Activated CD4-positive, alpha-beta T cell treated with anti-CD3 and anti-CD28 coated beads for 36 hours (primary cell): Measurements from ENCODE around the gene AKAP8. TPM values are rescaled to one million over a fixed set of nuclear protein-coding genes. Genes with fewer than 3 reads are reported as not detected.

Source experiments
- ATAC-seq: fragments of 200-7000 bp; cut with Tn5 transposase; one replicate; pipeline ENCODE4 v1.10.0; 2021; ENCODE audit warnings: mild to moderate bottlenecking, moderate library complexity
- CTCF ChIA-PET: fragments of 350-600 bp; sonication (Branson Sonifier 250); formaldehyde crosslinking; loops from one replicate; lab custom pipeline; 2021; ENCODE audit warnings: antibody characterized with exemption; lab: Charles Lee
- POLR2A ChIA-PET: fragments of 350-600 bp; sonication (Branson Sonifier 250); formaldehyde crosslinking; loops from one replicate; lab custom pipeline; 2021; ENCODE audit warnings: antibody characterized with exemption, inconsistent platforms; lab: Charles Lee
- DNase-seq: peaks from one replicate; pipeline ENCODE4 v3.0.0-alpha.2; 2020
- H3K27ac Mint-ChIP-seq: one replicate; pipeline ENCODE4 v1.8.0; 2021; ENCODE audit warnings: mixed read lengths
- H3K27me3 Mint-ChIP-seq: one replicate; pipeline ENCODE4 v1.8.0; 2021; ENCODE audit warnings: mixed read lengths
- H3K36me3 Mint-ChIP-seq: one replicate; pipeline ENCODE4 v1.8.0; 2021; ENCODE audit warnings: low read depth, mixed read lengths
- H3K4me1 Mint-ChIP-seq: one replicate; pipeline ENCODE4 v1.8.0; 2021; ENCODE audit warnings: mixed read lengths
- H3K4me3 Mint-ChIP-seq: one replicate; pipeline ENCODE4 v1.8.0; 2021; ENCODE audit warnings: mild to moderate bottlenecking, moderate library complexity, mixed read lengths
- H3K9me3 Mint-ChIP-seq: one replicate; pipeline ENCODE4 v1.8.0; 2021; ENCODE audit warnings: low read depth, mixed read lengths
- intact Hi-C, 2 experiments: fragments of 100-400 bp; cut with DNase I in 1 of 2; cut with micrococcal nuclease in 1 of 2; formaldehyde crosslinking; loops; one replicate each; pipeline versions ENCODE4 v1.14.2 to v1.15.1; 2022 to 2024; cut with DNase I, micrococcal nuclease
- total RNA-seq, 2 experiments: library from RNA; stranded (reverse); gene quantifications; one replicate each; pipeline ENCODE4 v1.2.3, GENCODE V29; 2021

Gene AKAP8
- total RNA-seq, 2 experiments from 2014 or later: 47.9 to 54.3 TPM

- Mint-ChIP-seq H3K36me3 (peaks cover 28% of the 10 kb centered on the region), H3K4me1 (peaks cover 38% of the 10 kb centered on the region), H3K4me3 (peak within 1 kb of the TSS; percentile 94), H3K9me3 (no peaks in the 10 kb centered on the region), H3K27me3 (no peaks in the 10 kb centered on the region), H3K27ac (peak within 1 kb of the TSS; percentile 96)
- CTCF ChIA-PET: interaction anchor here (0.6 to 2.1 kb wide), 3 partner anchors 8 to 208 kb away, joined by 3 to 9 read pairs (median 5); partner anchors contain the start of gene AKAP8
- DNase-seq (peak; percentile 87), ATAC-seq (peak; percentile 43)
- intact Hi-C loops: loop anchor here (1.0 to 5.0 kb wide), 10 partner anchors 31 to 505 kb away; partner anchors contain the start of genes AKAP8 (in 2 of the 2) and AKAP8L (in 1 of the 2)
- POLR2A ChIA-PET: interaction anchor here (1.0 to 3.1 kb wide), 2 partner anchors 24 to 46 kb away, joined by 5 to 34 read pairs; partner anchors contain the start of gene AKAP8
These were observed 47.1 kb downstream of the AKAP8 start, which contains the start of gene BRD4 for GRCh38 chr19:15332311-15332996. TSS of gene BRD4 (minus strand) at chr19:15332539. CDS start at chr19:15273099, 59,440 bp downstream.

- no peaks in the 10 kb centered on the region for H3K27me3 Mint-ChIP-seq
- ATAC-seq (peak; percentile 48), DNase-seq (peak; percentile 76)
- no peaks in the 10 kb centered on the region for H3K9me3 Mint-ChIP-seq
- H3K4me1 Mint-ChIP-seq: peaks cover 46% of the 10 kb centered on the region
- peak overlapping the region; percentile 94 for H3K4me3 Mint-ChIP-seq
- H3K27ac Mint-ChIP-seq: peak overlapping the region; percentile 96
- ChIA-PET POLR2A (interaction anchor here (0.8 to 3.1 kb wide), 3 partner anchors 23 to 47 kb away, joined by 3 to 34 read pairs (median 5); partner anchors contain the start of gene AKAP8), CTCF (no interaction called here)
- intact Hi-C loops: loop anchor here (1.0 to 5.0 kb wide), 15 partner anchors 27 to 506 kb away; partner anchors contain the start of genes AKAP8 (in 2 of the 2) and AKAP8L (in 1 of the 2)
- H3K36me3 Mint-ChIP-seq: peaks cover 31% of the 10 kb centered on the region
These were observed 47.9 kb downstream of the AKAP8 start for GRCh38 chr19:15331419-15332310.

DNA sequence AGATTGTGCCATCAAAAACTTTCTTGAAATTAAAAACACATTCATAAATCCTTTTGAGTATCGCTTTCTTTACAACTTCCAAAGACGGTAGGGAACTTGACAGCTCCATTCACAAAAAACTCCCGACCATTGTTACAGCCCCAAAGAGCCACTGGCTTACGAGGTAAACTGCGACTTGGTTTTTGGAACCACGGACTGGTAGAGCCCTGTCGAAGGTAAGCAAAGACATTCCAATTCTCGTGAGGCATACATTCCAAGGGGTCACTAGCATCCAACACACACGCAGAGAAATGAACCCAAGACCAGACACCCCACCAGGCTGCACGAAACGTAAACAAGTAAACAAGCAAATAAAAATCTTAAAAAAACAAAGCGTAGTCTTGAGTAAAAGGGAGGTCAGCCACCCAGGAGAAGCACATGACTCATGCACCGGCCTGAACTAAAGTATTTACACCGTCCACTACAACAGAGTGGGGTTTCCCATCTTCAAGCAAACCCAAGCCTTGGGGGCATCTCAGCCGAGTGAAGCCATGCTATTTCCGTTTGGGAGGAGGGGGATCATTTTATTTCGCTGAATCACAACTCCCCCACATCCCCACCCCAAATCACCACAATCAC is 48.7 kb downstream of the AKAP8 start:
- ChIA-PET POLR2A (interaction anchor here (0.8 to 1.1 kb wide), 3 partner anchors 9 to 38 kb away, joined by 3 to 8 read pairs (median 4); no protein-coding TSS in a partner anchor), CTCF (no interaction called here)
- Mint-ChIP-seq H3K36me3 (peaks cover 33% of the 10 kb centered on the region), H3K9me3 (no peaks in the 10 kb centered on the region), H3K4me1 (peaks cover 52% of the 10 kb centered on the region), H3K27me3 (no peaks in the 10 kb centered on the region), H3K27ac (peak overlapping the region; percentile 96), H3K4me3 (peak overlapping the region; percentile 84)
- peak; percentile 20 for ATAC-seq
- DNase-seq: no peak
- intact Hi-C loops: loop anchor here (1.0 to 5.0 kb wide), 10 partner anchors 27 to 506 kb away; partner anchors contain the start of genes AKAP8 (in 1 of the 2) and AKAP8L (in 1 of the 2)

DNA sequence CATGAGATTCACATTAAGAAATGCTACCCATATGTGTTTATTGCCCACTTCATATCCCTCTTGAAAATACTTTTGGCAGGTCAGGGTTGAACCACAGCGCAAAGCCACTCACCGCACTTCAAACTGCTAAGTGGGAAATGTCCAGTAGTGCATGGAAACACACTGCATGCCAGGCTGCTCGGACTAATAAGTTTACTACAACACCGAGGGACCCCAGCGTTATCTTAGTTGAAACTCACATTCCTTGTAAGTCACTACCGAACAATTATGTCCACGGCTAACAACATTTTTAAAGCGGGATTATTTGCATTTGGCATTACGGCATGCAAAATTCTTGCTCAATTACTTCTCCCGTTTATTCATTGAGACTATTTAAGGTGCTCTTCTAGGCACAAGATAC is 51.3 kb downstream of the AKAP8 start:
- ChIA-PET CTCF (no interaction called here), POLR2A (no interaction called here)
- DNase-seq (no peak), ATAC-seq (no peak)
- H3K4me3 Mint-ChIP-seq: peak overlapping the region; percentile 26
- no peaks in the 10 kb centered on the region for H3K9me3 Mint-ChIP-seq
- peaks cover 70% of the 10 kb centered on the region for H3K4me1 Mint-ChIP-seq
- intact Hi-C loops: no loop called here
- H3K36me3 Mint-ChIP-seq: peaks cover 33% of the 10 kb centered on the region
- no peak overlapping the region for H3K27ac Mint-ChIP-seq
- H3K27me3 Mint-ChIP-seq: no peaks in the 10 kb centered on the region

GRCh38 chr19:15324791-15325519 is 54.6 kb downstream of the AKAP8 start:
- no peaks in the 10 kb centered on the region for H3K27me3 Mint-ChIP-seq
- ChIA-PET CTCF (interaction anchor here (0.6 to 1.6 kb wide), 7 partner anchors 8 to 144 kb away, joined by 3 to 5 read pairs (median 3); partner anchors contain the start of gene BRD4), POLR2A (interaction anchor here (0.6 to 1.0 kb wide), 4 partner anchors 8 to 27 kb away, joined by 3 to 4 read pairs (median 4); no protein-coding TSS in a partner anchor)
- peaks cover 30% of the 10 kb centered on the region for H3K36me3 Mint-ChIP-seq
- peaks cover 3% of the 10 kb centered on the region for H3K9me3 Mint-ChIP-seq
- peak; percentile 42 for ATAC-seq
- DNase-seq: no peak
- peaks cover 86% of the 10 kb centered on the region for H3K4me1 Mint-ChIP-seq
- H3K4me3 Mint-ChIP-seq: no peak overlapping the region
- peak overlapping the region; percentile 27 for H3K27ac Mint-ChIP-seq
- intact Hi-C loops: no loop called here

DNA sequence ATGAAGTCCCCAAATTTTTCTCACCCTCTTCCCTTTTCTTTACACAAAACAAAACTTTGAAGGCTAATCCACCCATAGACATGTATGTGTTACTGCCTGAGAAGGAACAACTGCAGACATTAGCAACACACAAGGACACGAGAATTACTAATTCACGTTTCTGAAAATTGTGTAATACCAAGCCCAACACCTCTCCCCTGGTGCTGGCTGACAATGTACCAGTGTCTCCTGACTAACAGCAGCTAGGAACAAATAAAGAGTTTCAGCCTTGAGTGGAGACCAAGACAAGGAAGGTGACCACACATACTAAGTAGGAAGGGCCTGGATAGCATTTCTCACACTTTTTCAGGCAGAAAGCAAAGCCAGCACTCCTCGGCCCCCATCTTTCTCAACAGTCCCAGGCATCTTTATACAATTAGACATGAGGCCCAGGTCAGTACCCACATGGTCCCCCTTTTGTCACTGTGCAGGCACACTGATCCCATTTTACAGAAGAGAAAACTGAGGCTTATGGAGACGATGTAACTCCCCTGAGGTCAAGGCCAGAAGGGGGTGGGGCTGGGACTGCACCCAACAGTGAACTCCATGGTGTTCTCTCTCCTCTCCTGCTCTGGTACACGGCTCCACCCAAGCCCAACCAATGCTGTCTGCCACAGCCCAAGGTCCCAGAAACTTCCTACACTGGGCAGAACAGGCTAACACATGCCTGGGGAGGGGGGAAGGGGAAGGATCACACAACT is 55.9 kb downstream of the AKAP8 start:
- Mint-ChIP-seq H3K27ac (peak overlapping the region; percentile 77), H3K4me3 (no peak overlapping the region), H3K27me3 (no peaks in the 10 kb centered on the region), H3K4me1 (peaks cover 85% of the 10 kb centered on the region), H3K9me3 (peaks cover 3% of the 10 kb centered on the region), H3K36me3 (peaks cover 21% of the 10 kb centered on the region)
- CTCF ChIA-PET: interaction anchor here (1.4 kb wide), 1 partner anchor 9 kb away, joined by 5 read pairs; the partner anchor contains the start of gene BRD4
- ATAC-seq (peak; percentile 73), DNase-seq (peak; percentile 37)
- intact Hi-C loops: no loop called here
- POLR2A ChIA-PET: interaction anchor here (1.0 kb wide), 1 partner anchor 20 kb away, joined by 4 read pairs; no protein-coding TSS in a partner anchor

DNA sequence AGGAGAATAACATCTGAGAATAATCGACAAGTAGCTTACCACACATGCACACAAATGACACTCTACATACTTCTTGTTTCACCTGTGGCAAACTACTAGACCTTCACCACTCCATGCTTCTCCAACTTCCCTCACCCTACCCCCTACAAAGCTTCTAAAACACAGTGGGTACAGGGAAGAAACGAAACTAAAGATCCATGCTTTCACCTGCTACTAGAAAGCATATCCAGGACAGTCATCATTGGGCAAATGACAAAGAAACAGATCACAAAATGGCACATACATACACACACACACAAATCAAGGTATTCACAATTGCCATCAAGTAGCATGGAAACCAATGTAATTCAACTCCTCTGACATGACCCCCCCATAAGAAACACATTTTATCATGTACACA is 57.8 kb downstream of the AKAP8 start:
- no peaks in the 10 kb centered on the region for H3K27me3 Mint-ChIP-seq
- no peak for DNase-seq
- peak overlapping the region; percentile 83 for H3K27ac Mint-ChIP-seq
- ATAC-seq: no peak
- CTCF ChIA-PET: interaction anchor here (0.7 to 3.2 kb wide), 2 partner anchors 16 to 33 kb away, joined by 4 to 8 read pairs; no protein-coding TSS in a partner anchor
- H3K4me1 Mint-ChIP-seq: peaks cover 88% of the 10 kb centered on the region
- POLR2A ChIA-PET: interaction anchor here (0.6 to 0.8 kb wide), 2 partner anchors 9 to 21 kb away, joined by 3 to 8 read pairs; no protein-coding TSS in a partner anchor
- intact Hi-C loops: no loop called here
- H3K36me3 Mint-ChIP-seq: peaks cover 14% of the 10 kb centered on the region
- H3K4me3 Mint-ChIP-seq: no peak overlapping the region
- H3K9me3 Mint-ChIP-seq: peaks cover 3% of the 10 kb centered on the region

- Mint-ChIP-seq H3K4me1 (peaks cover 86% of the 10 kb centered on the region), H3K27ac (peak overlapping the region; percentile 49), H3K36me3 (peaks cover 14% of the 10 kb centered on the region), H3K4me3 (no peak overlapping the region), H3K9me3 (peaks cover 3% of the 10 kb centered on the region), H3K27me3 (no peaks in the 10 kb centered on the region)
- intact Hi-C loops: no loop called here
- no peak for DNase-seq
- ChIA-PET CTCF (interaction anchor here (0.6 to 3.2 kb wide), 6 partner anchors 9 to 51 kb away, joined by 3 to 8 read pairs (median 4); no protein-coding TSS in a partner anchor), POLR2A (no interaction called here)
- no peak for ATAC-seq
These were observed 59.5 kb downstream of the AKAP8 start for GRCh38 chr19:15320116-15320515.

DNA sequence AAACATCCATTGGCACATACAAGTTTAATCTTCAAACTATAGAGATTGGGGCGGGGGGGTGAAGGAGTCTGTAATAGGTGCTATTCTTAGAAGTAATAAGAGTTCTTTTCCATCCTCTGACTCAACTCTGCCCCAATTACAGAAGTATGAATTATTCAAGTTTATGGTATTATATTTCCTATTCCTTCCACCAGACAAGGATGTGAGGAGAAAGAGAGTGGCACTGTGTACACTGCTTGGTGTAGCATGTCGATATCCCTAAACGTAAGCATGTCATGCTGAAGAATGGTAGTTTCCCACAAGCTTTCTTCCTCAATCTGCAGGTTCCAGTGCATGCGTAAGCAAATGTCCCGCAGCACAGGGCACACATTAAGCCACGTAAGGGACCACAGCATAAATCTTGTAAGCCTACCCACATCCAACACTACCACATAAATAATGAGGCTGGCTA is 61.3 kb downstream of the AKAP8 start:
- Mint-ChIP-seq H3K4me1 (peaks cover 83% of the 10 kb centered on the region), H3K36me3 (peaks cover 19% of the 10 kb centered on the region), H3K27ac (peak overlapping the region; percentile 82), H3K27me3 (no peaks in the 10 kb centered on the region), H3K4me3 (peak overlapping the region; percentile 5), H3K9me3 (peaks cover 3% of the 10 kb centered on the region)
- peak; percentile 47 for ATAC-seq
- no peak for DNase-seq
- POLR2A ChIA-PET: interaction anchor here (1.3 kb wide), 1 partner anchor 15 kb away, joined by 5 read pairs; no protein-coding TSS in a partner anchor
- intact Hi-C loops: loop anchor here (2.0 kb wide), 1 partner anchor 17 kb away; no protein-coding TSS in a partner anchor
- CTCF ChIA-PET: no interaction called here
